ENCODE data around the gene LDLRAD4.

DNA sequence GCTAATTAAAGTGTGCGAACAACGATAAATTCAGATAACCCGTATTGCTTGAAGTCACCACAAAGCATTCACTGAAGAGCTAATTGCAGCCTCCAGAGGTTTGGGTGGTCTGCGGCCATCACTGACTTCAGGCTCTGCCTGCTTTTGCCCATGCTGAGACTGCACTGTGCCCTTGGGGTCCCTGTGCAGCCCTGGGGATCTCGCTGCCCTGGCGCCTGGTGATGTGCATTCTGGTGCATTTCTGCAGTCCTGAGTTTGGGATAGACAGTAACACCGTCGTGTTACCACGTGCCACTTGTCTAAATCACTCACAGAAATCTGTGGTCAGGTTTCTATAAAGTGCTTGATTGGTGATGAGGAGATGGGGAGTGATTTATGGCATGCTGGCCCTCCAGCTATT, 27.6 kb downstream of the LDLRAD4 start:
- TF ChIP-seq, protein P1, sequence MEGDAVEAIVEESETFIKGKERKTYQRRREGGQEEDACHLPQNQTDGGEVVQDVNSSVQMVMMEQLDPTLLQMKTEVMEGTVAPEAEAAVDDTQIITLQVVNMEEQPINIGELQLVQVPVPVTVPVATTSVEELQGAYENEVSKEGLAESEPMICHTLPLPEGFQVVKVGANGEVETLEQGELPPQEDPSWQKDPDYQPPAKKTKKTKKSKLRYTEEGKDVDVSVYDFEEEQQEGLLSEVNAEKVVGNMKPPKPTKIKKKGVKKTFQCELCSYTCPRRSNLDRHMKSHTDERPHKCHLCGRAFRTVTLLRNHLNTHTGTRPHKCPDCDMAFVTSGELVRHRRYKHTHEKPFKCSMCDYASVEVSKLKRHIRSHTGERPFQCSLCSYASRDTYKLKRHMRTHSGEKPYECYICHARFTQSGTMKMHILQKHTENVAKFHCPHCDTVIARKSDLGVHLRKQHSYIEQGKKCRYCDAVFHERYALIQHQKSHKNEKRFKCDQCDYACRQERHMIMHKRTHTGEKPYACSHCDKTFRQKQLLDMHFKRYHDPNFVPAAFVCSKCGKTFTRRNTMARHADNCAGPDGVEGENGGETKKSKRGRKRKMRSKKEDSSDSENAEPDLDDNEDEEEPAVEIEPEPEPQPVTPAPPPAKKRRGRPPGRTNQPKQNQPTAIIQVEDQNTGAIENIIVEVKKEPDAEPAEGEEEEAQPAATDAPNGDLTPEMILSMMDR (conservative IDR thresholded peaks at IDR 0.05; ENCODE audit: low read depth, low read length) = no peak
- no peak for TF ChIP-seq EZH2phosphoT487 (IDR thresholded peaks at IDR 0.05; ENCODE audit: borderline replicate concordance, low read length)
- no peak for TF ChIP-seq EZH2 (IDR thresholded peaks at IDR 0.05; ENCODE audit: low read length, unreplicated experiment)
